NCI-H2196 treated with DMSO at 0.1 percent for 48 hours (cell line): ENCODE results near the gene OR10J1.
"Not testable (repeated sequence)": the region's sequence is repeated elsewhere in the genome, so short reads cannot be mapped to it uniquely, and the experiment has no call there.

Source experiments
- DNase-seq: peaks from one replicate; lab custom pipeline; 2025; ENCODE audit not compliant: unreplicated experiment; lab: John Stamatoyannopoulos, UW

Gene OR10J1, protein sequence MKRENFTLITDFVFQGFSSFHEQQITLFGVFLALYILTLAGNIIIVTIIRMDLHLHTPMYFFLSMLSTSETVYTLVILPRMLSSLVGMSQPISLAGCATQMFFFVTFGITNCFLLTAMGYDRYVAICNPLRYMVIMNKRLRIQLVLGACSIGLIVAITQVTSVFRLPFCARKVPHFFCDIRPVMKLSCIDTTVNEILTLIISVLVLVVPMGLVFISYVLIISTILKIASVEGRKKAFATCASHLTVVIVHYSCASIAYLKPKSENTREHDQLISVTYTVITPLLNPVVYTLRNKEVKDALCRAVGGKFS

DNA sequence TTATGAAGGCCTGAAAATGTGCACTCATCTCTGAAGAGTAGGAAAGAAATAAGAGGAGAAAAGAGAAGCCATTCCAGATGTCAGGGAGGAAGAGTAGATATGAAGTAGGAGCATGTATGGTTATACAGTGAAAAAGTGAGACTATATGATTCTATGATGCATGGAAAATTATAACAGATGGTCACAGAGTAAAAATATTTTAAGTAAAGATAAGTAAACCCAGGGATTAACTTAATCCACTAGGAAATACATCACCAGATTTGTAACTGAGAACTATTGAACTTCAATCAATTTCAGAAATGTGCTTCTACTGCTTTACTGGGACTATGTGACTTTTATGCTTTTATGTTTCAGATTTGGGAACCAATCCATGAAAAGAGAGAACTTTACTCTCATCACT is at the start of gene OR10J1:
TSS of gene OR10J1 (plus strand) at position 301 of the 400 bp plus-strand sequence. CDS start at position 371, 70 bp downstream.
- DNase-seq: no peak

DNA sequence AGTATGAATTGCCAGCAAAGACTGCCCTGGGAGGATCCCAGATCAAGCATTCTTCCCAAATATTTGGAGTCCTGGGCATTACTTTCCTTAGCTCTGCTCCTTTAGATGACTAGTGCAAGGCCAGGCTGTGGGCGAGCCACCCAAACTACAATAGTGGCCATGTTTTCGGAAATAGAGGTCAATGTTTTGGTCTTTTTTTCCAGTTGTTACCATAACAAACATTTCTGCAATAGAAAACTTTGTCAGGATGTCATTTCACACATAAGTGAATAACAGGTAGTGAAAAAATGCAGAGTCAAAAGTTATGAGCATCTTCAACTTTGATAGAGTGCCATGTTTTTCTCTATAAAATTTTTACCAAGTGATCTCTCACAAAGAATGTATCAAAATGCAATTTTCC is 32.7 kb upstream of the OR10J1 start:
- no peak for DNase-seq

DNA sequence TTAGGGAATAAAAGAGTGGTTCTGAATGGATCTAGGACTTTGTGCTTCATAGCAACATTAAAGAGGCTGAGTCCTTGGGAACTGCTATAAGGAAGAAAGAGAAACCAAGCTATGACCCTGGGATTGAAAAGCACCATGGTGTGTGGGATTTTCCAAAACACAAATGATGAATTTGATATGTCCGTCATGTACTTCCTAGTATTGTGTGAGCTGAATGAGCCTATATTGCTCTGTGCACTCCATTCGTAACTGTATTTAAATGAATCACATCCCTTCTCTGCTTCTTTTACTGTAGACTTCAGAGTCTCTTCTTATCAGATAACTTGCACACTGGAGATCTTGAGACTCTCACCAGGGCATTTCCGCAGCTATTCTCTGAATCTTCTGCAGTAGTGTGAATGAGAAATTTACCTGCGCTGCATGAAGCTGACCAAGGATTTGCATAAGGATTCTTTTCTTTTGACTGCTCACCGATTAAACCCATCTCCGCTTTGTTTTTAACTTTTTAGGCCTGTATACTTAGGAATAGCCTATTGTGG is 30.6 kb upstream of the OR10J1 start:
- no peak for DNase-seq

DNA sequence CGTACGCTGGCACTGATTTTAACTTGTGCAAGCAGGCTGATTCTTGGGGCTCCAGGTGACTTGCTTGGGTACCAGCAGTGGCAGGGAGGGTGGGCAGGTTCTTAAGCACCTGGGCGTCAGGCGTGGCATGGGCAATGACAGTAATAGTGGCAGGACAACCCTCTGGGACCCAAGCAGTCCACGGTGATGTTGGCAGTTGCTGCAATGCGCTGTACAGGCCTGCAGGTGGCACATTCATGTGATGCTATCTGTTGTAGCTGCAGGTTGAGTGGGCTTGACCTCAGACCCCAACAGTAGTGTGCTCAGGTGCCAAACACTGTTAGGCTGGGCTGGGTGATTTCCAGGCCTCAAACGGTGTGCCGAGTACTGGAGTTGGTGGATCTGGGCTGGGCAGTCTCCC is 17.7 kb upstream of the OR10J1 start:
- no peak for DNase-seq

DNA sequence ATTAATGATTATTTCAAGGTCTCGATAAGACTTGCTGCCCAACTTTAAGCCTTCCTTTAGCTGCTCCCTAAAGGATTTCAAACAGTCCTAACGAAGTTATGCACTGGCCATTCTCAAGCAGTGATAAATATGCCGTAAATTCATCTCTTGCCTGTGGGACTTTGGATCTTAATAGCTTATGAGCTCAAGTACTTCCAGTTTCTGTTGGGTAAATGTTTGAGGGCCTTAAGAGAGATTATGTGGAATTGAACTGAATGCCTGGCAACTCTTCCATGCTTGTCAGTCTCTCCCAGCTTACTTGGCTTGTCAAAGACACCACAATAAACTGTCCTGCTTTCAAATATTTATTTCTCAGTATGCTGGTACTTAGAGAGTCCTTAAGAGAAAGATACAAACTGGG is 11.0 kb upstream of the OR10J1 start:
- no peak for DNase-seq

DNA sequence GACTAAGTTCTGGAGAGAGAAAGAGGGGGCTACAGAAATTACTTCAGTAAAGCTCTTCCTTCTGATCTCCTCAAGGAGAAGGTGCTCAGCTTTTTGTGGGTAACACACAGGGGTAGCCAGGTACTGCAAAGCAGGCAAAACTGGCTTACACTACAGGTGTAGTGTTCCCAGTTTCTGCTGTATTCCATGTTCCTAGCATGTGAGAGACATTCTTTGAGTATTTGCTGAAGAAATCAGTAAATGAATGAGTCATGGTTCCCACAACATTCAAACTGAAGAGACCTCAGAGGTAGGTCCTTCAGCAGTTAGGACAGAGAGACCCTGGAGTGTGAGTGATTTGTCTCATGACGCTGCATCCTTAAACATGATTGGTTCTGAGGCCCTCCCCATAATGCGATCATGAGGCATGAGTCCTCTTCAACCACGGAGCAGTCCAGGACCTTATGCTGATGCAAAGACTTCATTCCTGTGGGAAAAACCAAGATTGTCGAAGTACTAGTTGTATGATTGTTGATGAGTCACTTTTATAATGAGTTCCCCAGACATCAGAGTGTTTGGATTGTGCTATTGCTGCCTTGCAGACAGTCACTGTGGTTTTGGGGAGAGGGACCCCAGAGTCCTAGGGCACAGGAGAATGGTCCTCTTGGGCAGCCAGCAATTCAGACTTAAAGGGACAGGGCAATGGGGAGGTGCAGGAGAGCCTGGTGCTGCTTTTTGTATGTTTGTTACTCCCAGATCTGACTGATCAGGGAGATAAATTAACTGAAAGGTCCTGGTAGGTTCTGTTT is 10.3 kb upstream of the OR10J1 start:
- DNase-seq: no peak

DNA sequence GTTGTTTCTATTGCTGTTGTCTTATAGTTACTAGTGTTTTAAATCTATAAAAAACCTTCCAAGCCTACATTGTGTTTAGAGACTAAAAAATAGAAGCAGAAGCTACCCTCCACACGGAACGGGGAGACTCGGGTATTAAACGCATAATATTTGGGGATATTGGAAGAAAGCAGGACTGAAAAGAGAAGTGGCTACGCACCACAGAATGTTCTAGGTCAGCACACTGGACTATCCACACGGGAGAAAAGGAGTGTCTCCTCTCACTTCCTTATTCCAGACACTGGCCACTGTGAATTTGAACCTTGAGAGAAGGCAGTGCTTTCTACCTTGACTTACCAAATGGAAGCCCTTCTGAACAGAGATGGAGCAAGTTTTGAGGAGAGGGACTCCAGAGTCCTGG is 8.5 kb upstream of the OR10J1 start:
- no peak for DNase-seq

DNA sequence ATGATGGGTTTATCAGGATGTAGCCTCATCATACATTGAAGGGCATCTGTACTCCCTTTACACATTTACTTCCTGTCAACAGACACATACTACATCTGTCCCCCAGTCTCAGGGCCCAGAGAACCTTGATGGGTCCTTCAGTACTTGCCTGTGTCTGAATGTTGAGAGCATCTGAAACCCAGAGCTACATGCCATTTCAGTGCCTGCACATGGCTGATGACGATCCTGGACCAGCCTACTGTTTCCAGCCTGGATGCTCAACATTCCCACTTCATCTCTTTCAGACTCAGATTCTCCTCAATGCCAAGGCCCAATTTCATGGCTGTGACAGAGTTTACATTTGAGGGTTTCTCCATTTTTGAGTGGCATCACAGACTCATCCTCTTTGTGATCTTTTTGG is 7.6 kb upstream of the OR10J1 start, which contains the start of gene OR10J4:
TSS of gene OR10J4 (plus strand) at position 301 of the 400 bp plus-strand sequence.
- no peak for DNase-seq

DNA sequence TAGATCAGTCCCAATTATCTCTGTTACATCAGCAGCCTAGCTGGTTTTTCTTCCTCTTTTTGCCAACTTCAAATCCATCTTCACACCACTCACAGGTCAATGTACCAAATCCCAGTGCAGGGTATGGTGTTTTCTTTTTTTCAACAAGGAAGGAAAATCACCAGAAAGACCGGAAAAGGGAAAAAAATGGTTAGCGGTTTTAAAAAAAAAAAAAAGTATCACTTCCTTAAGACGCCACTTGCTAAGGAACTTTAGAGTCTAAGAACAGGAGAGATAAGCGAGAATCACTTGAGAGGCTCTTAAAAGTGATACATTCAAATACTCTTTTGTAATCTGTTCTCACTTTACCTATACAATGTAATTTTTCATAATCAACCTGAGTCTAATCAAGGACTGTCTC is 3.1 kb upstream of the OR10J1 start:
- no peak for DNase-seq

DNA sequence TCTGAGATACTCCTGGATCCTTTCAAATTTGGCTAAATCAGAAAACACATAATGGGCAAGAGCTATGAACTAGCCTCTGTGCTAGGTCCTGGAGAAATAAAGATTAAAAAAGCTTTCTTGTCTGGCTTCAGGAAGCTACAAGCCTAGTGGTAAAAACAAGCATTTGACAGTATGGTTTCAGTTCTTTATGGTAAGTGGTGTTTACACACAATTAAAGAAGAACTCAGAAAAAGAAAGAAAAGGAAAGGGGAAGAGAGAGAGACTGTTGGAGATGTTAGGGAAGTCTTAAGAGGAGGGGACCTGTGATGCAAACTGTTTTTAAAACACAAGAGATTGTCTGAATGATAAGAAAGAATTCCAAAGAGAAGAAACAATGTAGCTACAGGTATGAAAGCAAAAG is 1.8 kb downstream of the OR10J1 start:
- DNase-seq: no peak

DNA sequence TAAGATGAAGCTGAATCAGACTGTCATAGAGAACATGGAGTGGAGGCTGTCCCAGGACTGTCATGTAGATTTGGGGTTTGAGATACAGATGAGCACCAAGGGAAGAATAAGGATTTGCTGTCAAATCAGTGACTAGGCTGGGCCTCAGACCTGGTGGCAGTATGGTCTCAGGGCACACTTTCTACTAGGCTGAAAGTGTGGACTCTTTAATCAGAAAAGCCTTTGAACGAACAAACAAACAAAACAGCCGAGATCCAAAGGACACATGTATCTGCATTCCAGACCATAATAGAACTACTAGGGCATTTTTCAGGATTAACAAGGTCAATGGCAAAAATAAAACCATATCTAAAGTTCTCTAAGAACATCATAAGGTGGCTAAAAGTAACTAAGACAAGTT is 2.9 kb downstream of the OR10J1 start:
- DNase-seq: no peak

DNA sequence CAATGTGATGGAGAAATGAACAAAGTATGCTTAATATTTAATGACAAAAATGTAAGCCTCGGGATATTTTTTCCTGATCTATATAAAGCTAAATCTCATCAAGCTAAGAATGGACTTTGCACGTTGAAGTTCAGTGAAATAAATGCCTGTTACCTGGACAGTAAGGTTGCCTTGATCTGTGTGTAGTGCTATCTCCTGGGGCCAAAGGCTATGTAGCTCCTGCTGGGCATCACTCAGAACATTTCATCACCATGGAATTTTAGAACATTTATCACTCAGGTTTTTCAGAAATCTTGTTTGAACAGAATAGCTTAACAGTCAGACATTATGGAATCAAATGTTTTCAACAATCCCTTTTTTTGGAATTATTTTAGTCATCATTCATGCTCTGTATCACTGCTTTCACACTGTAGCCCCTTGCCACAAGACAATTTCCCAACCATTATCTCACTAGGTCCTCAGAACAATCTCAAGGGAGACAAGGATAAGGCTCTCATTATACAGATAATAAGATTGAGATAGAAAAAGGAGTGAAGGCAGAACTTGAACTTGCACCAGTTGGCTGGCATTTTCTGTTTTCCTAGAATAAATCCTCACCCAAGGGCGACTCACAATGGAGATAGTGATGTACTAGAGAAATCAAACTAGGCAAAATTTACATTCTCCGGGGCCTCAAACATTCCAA is 3.7 kb downstream of the OR10J1 start:
- DNase-seq: no peak

DNA sequence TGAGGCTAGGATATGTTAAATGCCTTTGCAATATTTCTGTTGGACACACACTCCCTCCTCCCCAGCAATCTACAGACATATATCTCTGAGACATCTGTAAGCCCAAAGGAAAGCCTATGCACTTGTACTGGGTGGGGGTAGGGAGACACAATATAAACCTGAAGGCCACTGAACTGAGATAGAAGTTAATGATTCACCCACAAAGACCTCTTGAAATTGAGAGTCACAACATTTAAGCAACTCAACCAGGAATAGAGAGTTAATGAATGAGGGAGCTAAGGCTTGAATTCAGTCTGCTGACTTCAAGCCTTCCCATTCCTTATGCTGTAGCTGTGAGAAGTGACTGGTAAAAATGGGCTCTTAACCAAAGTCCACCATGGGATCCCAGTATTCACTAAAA is 5.0 kb downstream of the OR10J1 start:
- DNase-seq: no peak

DNA sequence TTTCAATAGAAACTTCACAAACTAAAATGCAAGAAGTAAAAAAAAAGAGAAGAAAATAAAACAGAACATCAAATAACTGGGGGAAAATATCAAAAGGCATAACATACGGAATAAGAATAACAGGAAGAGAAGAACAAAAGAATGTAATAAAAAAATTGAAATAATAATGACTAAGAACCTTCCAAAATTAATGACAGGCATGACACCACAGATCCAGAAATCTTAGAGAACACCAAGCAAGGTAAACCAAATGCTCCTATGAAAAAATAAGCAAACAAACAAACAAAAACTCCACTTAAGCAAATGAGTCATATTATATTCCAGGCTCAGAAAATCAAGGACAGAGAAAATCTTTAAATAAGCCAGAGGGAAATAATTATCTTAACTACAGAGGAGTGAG is 8.7 kb downstream of the OR10J1 start:
- DNase-seq: no peak

DNA sequence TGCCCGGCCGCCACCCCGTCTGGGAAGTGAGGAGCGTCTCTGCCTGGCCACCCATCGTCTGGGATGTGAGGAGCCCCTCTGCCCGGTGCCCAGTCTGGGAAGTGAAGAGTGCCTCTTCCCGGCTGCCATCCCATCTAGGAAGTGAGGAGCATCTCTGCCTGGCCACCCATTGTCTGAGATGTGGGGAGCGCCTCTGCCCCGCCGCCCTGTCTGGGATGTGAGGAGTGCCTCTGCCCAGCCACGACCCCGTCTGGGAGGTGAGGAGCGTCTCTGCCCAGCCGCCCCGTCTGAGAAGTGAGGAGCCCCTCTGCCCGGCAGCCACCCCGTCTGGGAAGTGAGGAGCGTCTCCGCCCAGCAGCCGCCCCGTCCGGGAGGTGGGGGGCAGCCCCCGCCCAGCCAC is 10.1 kb downstream of the OR10J1 start:
- DNase-seq: not testable (repeated sequence)

DNA sequence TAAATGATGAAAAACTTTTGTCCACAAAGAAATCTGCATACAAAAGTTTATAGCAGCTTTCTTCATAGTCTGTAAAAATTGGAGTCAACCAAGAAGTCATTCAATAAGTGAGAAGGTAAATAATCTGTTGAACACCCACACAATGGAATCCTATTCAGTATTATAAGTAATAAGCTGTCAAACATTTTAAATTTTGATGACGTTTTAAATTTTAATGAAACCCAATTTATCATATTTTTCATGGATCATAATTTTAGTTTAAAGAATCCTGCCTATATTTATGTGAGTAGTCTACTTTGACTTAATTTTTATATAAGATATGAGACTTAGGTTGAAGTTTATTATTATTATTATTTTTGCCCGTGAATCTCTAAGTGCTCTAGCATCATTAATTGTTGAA is 20.0 kb downstream of the OR10J1 start:
- no peak for DNase-seq

DNA sequence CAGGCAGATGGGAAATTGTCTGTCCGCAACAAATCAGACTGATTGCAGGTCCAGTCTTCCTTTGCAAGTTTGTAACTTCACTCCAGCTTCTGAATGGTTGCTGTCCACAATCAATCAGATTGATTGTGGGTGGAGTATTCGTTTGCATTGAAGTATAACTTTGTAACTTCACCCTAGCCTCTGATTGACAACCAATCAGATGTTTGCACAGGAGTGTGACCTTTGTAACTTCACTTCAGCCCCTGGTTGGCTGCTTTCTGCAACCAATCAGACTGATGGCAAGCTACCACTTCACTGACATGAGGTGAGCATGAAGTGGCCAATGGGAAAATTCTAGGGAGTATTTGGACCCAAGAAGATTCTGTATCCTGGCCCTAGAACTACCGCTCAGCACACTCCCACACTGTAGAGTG is 25.7 kb downstream of the OR10J1 start:
- DNase-seq: no peak

DNA sequence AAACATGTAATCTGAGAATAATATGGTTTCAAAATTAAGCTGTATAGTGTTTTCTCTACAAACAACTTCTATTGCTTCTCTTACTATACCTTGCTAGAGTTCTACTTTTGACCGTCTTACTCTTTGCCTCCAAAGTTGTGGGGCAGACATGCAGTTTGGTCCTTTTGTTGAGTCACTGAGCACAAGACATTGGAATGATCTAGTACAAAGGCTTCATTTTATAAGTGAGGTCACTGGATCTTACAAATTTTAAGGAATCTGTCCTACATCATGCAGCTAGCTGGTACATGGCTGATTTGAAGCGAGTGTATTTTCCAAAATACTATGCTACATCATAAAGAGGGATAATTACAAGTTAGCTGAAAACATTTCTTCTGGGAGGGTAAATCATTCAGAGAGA is 28.8 kb downstream of the OR10J1 start:
- DNase-seq: no peak

DNA sequence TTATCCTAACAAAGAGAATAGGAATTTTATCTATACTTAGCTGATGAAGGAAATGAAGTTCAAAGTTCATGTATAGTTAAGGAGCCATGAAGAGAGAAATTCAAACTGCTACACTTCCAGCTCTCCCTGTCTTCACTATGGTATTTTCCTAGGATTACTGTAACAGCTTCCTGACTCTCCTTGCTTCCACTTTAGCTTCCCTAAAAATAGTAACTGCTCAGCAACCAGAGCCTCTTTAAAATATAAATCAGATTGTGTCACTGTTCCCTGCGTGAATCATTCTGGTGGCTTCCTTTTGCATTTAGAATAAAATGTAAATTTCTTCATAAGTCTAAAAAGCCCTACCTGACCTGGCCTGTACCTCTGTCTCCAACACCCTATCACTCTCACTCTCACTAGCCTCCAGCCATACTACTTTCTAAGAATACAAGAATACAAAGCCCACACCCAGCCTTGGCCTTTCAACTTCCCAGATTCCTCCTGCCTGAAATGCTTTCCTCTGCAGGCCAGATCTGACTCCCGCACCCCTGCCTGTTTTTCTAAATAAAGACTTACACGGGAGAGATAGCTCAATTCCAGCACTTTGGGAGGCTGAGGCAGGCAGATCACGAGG is 30.5 kb downstream of the OR10J1 start:
- DNase-seq: no peak

DNA sequence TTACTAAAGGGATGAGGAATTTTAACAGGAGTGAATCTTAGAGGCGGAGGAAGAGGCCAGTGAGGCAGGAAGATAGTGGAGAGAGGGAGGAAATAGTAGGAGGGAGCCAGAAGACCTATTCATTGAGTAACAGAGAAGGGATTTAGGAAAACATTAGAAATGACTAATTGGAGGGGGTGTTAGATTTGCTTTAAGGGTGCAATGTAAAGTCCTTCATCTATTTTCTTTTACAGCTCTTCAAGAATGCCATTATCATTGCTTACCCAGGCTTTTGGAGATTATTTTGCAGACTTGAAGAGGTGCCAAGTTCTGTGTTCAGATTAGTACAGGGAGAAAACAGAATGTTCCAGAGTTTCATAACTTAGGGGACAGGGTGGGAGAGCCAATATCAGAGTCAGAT is 33.8 kb downstream of the OR10J1 start:
- no peak for DNase-seq

DNA sequence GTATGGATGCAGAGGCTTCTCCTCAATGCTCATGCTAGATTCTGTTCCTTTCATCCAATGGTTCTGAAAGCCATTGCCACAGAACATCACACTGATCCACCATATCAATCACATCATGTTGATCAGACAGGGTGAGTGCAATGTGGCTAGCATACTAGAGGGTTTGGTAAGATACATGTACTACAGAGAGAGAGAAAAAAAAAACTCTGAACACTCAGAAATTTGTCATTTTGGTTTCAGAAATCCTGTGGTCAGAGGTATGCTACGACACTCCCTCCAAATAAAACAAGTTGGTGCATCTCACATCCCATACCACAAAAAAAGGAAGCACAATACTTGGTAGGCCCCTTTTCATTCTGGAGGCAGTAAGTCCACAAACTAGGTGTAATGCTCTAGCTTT is 35.4 kb downstream of the OR10J1 start:
- DNase-seq: no peak
